Lower leg skin (tissue), 4 donors: ENCODE data around the gene GDF11. TPM values are rescaled to one million over a fixed set of nuclear protein-coding genes. Genes with fewer than 3 reads are reported as not detected.

Experiments used
- DNase-seq, 2 donors: peaks; one replicate each; pipeline ENCODE4 v3.0.0-alpha.2; 2019; ENCODE audit warnings: low spot score in 2 of 2
- H3K4me3 ChIP-seq: fragments of 200-600 bp; sonication (generic); 2 replicates; pipeline ENCODE4 v1.5.1; 2017; ENCODE audit warnings: mild to moderate bottlenecking, low read depth; ENCODE audit not compliant: poor library complexity, severe bottlenecking
- CTCF ChIP-seq, 3 donors: fragments of 450-650 bp; IDR thresholded peaks; one replicate each; pipeline ENCODE4 v1.5.1; 2016; ENCODE audit warnings: antibody characterized with exemption in 3 of 3, mild to moderate bottlenecking in 3 of 3, moderate library complexity in 2 of 3
- POLR2A ChIP-seq, 2 donors: fragments of 450-650 bp; IDR thresholded peaks; one replicate each; pipeline ENCODE4 v1.6.1; 2016 to 2017; ENCODE audit warnings: antibody characterized with exemption in 2 of 2, mild to moderate bottlenecking in 1 of 2, moderate library complexity in 1 of 2
- WGBS, 2 donors: methylation state at CpG; one replicate each; pipeline ENCODE4 v1.1.5; 2018; 5-methylcytosine and 5-hydroxymethylcytosine counted together
- intact Hi-C: fragments of 100-400 bp; cut with DNase I; formaldehyde crosslinking; loops from one replicate; pipeline ENCODE4 v1.15.0; 2023; ENCODE audit warnings: low total_unique reads
- total RNA-seq, 4 donors: library from RNA; depleted of rRNA; stranded (reverse); fragments of >200 nt; gene quantifications; one replicate each; pipeline ENCODE4 v1.1.0, GENCODE V29; 2016

The GDF11 gene
- total RNA-seq, 4 donors from 2014 or later, result 0.23 to 2.7 (median 0.57) TPM

GRCh38 chr12:55704824-55705718 lies 37.9 kb upstream of the GDF11 start:
- TF ChIP-seq CTCF (IDR thresholded peaks at IDR 0.05) (no peak), POLR2A (IDR thresholded peaks at IDR 0.05) (no peak)
- 81 to 83% methylated on average over 9 of the region's 9 CpGs for WGBS, 2 donors
- H3K4me3 ChIP-seq, result no peak overlapping the region
- DNase-seq, result no peak
- intact Hi-C loops, result no loop called here

- intact Hi-C loops, result no loop called here
- TF ChIP-seq POLR2A (IDR thresholded peaks at IDR 0.05), result no peak
- TF ChIP-seq CTCF (IDR thresholded peaks at IDR 0.05), result no peak
- WGBS, 2 donors, result 57 to 67% methylated on average over 5 of the region's 5 CpGs
- DNase-seq, result no peak
- H3K4me3 ChIP-seq, result no peak overlapping the region
These were observed 37.0 kb upstream of the GDF11 start for GRCh38 chr12:55705782-55706402.

GRCh38 chr12:55706568-55707218 lies 36.2 kb upstream of the GDF11 start:
- WGBS, 2 donors, result 74 to 81% methylated on average over 2 of the region's 2 CpGs
- no peak for DNase-seq
- TF ChIP-seq POLR2A (IDR thresholded peaks at IDR 0.05) (no peak), CTCF (IDR thresholded peaks at IDR 0.05) (no peak)
- H3K4me3 ChIP-seq, result peak overlapping the region; percentile 14
- intact Hi-C loops, result no loop called here

- peak overlapping the region; percentile 14 for H3K4me3 ChIP-seq
- TF ChIP-seq POLR2A (IDR thresholded peaks at IDR 0.05), result no peak
- no peak for TF ChIP-seq CTCF (IDR thresholded peaks at IDR 0.05)
- DNase-seq, result no peak
- intact Hi-C loops, result no loop called here
- WGBS, 2 donors, result 7 to 17% methylated on average over 22 of the region's 22 CpGs
These were observed 35.7 kb upstream of the GDF11 start for GRCh38 chr12:55707219-55707671.

GRCh38 chr12:55707841-55708694 lies 34.9 kb upstream of the GDF11 start, which contains the start of gene ITGA7:
ITGA7 (minus strand) TSS chr12:55707904; CDS start chr12:55707682, 222 bp downstream.
- DNase-seq, result peak in 1 of 2 donors; percentile 94
- peak within 1 kb of the TSS; percentile 32 for H3K4me3 ChIP-seq
- TF ChIP-seq POLR2A (IDR thresholded peaks at IDR 0.05) (no peak), CTCF (IDR thresholded peaks at IDR 0.05) (no peak)
- intact Hi-C loops, result no loop called here
- WGBS, 2 donors, result 0 to 1% methylated on average over 31 to 38 of the region's 39 CpGs
